GM23338 (cell line): ENCODE data around the gene RGS6. TPM values are rescaled to one million over a fixed set of nuclear protein-coding genes. Genes with fewer than 3 reads are reported as not detected.

ENCODE experiments used
- ATAC-seq: fragments of 200-7000 bp; cut with Tn5 transposase; 3 replicates; pipeline ENCODE4 v1.9.1; 2020
- DNase-seq: peaks from one replicate; pipeline ENCODE4 v3.0.0-alpha.2; 2015; ENCODE audit warnings: low spot score
- H2AFZ ChIP-seq: fragments of 200-600 bp; sonication (generic); 2 replicates; pipeline ENCODE4 v1.8.0; 2016; ENCODE audit warnings: antibody characterized with exemption, mild to moderate bottlenecking, moderate library complexity
- H3F3A ChIP-seq: fragments of 200-600 bp; sonication (generic); replicated peaks from 2 replicates; pipeline ENCODE4 v1.8.0; 2017; ENCODE audit warnings: antibody characterized with exemption, mixed run types, low read depth
- H3K27ac ChIP-seq: fragments of 200-600 bp; sonication (generic); 2 replicates; pipeline ENCODE4 v1.6.1; 2016; ENCODE audit warnings: low read depth
- H3K27me3 ChIP-seq: fragments of 200-600 bp; sonication (generic); 2 replicates; pipeline ENCODE4 v1.8.0; 2016; ENCODE audit warnings: mild to moderate bottlenecking, mixed run types, moderate library complexity; ENCODE audit not compliant: insufficient read depth
- H3K36me3 ChIP-seq: fragments of 200-600 bp; sonication (generic); 2 replicates; pipeline ENCODE4 v1.8.0; 2016; ENCODE audit warnings: mild to moderate bottlenecking; ENCODE audit not compliant: insufficient read depth
- H3K4me1 ChIP-seq: fragments of 200-600 bp; sonication (generic); 2 replicates; pipeline ENCODE4 v1.8.0; 2016; ENCODE audit warnings: mild to moderate bottlenecking, moderate library complexity; ENCODE audit not compliant: insufficient read depth
- H3K4me2 ChIP-seq: fragments of 200-600 bp; sonication (generic); 2 replicates; pipeline ENCODE4 v1.7.1; 2017; ENCODE audit warnings: mixed run types
- H3K4me3 ChIP-seq: fragments of 200-600 bp; sonication (generic); 2 replicates; pipeline ENCODE4 v1.6.1; 2016; ENCODE audit warnings: mixed run types
- H3K79me2 ChIP-seq: fragments of 200-600 bp; sonication (generic); replicated peaks from 2 replicates; pipeline ENCODE4 v1.8.0; 2017; ENCODE audit warnings: mild to moderate bottlenecking; ENCODE audit not compliant: insufficient read depth
- H3K9me2 ChIP-seq: fragments of 200-600 bp; sonication (generic); 2 replicates; pipeline ENCODE4 v1.8.0; 2017; ENCODE audit not compliant: insufficient read depth
- H4K20me1 ChIP-seq: fragments of 200-600 bp; sonication (generic); replicated peaks from 2 replicates; pipeline ENCODE4 v1.8.0; 2017; ENCODE audit warnings: mild to moderate bottlenecking; ENCODE audit not compliant: insufficient read depth
- H3K27ac Mint-ChIP-seq: 2 replicates; pipeline ENCODE4 v1.8.0; 2020; ENCODE audit warnings: inconsistent platforms, mild to moderate bottlenecking, moderate library complexity, mixed read lengths
- H3K27me3 Mint-ChIP-seq: 3 replicates; pipeline ENCODE4 v1.8.0; 2022; ENCODE audit warnings: low read depth, mild to moderate bottlenecking, moderate library complexity, mixed read lengths, inconsistent platforms; ENCODE audit not compliant: insufficient read depth, poor library complexity
- H3K36me3 Mint-ChIP-seq: 3 replicates; pipeline ENCODE4 v1.8.0; 2021; ENCODE audit warnings: low read depth, mild to moderate bottlenecking, inconsistent platforms, moderate library complexity, mixed read lengths
- H3K4me1 Mint-ChIP-seq: 3 replicates; pipeline ENCODE4 v1.8.0; 2020; ENCODE audit warnings: mild to moderate bottlenecking, inconsistent platforms, mixed read lengths
- H3K4me3 Mint-ChIP-seq: 3 replicates; pipeline ENCODE4 v1.8.0; 2021; ENCODE audit warnings: moderate library complexity, mild to moderate bottlenecking, inconsistent platforms, mixed read lengths
- H3K9me3 Mint-ChIP-seq: 3 replicates; pipeline ENCODE4 v1.8.0; 2020; ENCODE audit warnings: moderate library complexity, mild to moderate bottlenecking, inconsistent platforms, mixed read lengths
- CREB1 ChIP-seq: fragments of 250-450 bp; sonication (Bioruptor Pico); IDR thresholded peaks from 2 replicates; pipeline ENCODE4 v1.5.0; 2020; ENCODE audit warnings: low read depth, mild to moderate bottlenecking, moderate library complexity
- EZH2 ChIP-seq: fragments of 200-600 bp; sonication (generic); IDR thresholded peaks from one replicate; pipeline ENCODE4 v1.8.0; 2017; ENCODE audit warnings: antibody characterized with exemption, mild to moderate bottlenecking, low read depth; ENCODE audit not compliant: unreplicated experiment
- EZH2phosphoT487 ChIP-seq: fragments of 200-600 bp; sonication (generic); IDR thresholded peaks from one replicate; pipeline ENCODE4 v1.8.1; 2018; ENCODE audit warnings: antibody characterized with exemption; ENCODE audit not compliant: unreplicated experiment
- JUNB ChIP-seq: IDR thresholded peaks from one replicate; pipeline ENCODE4 v1.6.1; 2016; ENCODE audit warnings: antibody characterized with exemption; ENCODE audit not compliant: unreplicated experiment
- NANOG ChIP-seq: IDR thresholded peaks from 2 replicates; pipeline ENCODE4 v1.6.1; 2016; ENCODE audit warnings: antibody characterized with exemption, borderline replicate concordance
- POLR2AphosphoS5 ChIP-seq: IDR thresholded peaks from 2 replicates; pipeline ENCODE4 v1.6.1; 2016; ENCODE audit warnings: antibody characterized with exemption, low read depth
- STAT1 ChIP-seq: IDR thresholded peaks from one replicate; pipeline ENCODE4 v1.6.1; 2016; ENCODE audit warnings: antibody characterized with exemption; ENCODE audit not compliant: unreplicated experiment
- ZNF114 ChIP-seq: fragments of 250-450 bp; sonication (Bioruptor Pico); IDR thresholded peaks from 2 replicates; pipeline ENCODE4 v1.5.0; 2020; ENCODE audit warnings: mild to moderate bottlenecking, moderate library complexity
- ZNF331 ChIP-seq: fragments of 250-450 bp; sonication (Bioruptor Pico); IDR thresholded peaks from 2 replicates; pipeline ENCODE4 v1.5.0; 2020; ENCODE audit warnings: low read depth, mild to moderate bottlenecking, moderate library complexity
- polyA plus RNA-seq: library from polyadenylated mRNA; unstranded; fragments of >200 nt; fragmentation: Nextera tagmentation; extraction: Ambion mirVana; gene quantifications from 2 replicates; pipeline ENCODE4 v1.2.1, GENCODE V29; 2016
- total RNA-seq: library from RNA; depleted of rRNA; stranded (reverse); fragments of >200 nt; shearing (Covaris generic); gene quantifications from 2 replicates; pipeline ENCODE4 v1.2.3, GENCODE V29; 2014
- TF ChIP-seq, protein P1 (sequence below): IDR thresholded peaks from 2 replicates; pipeline ENCODE4 v1.6.1; 2016; ENCODE audit warnings: antibody characterized with exemption
- TF ChIP-seq, protein P2 (sequence below): IDR thresholded peaks from one replicate; pipeline ENCODE4 v1.6.1; 2018; ENCODE audit warnings: antibody characterized with exemption; ENCODE audit not compliant: unreplicated experiment
- TF ChIP-seq, protein P3 (sequence below): fragments of 250-450 bp; sonication (Bioruptor Pico); IDR thresholded peaks from 2 replicates; pipeline ENCODE4 v1.5.0; 2020; ENCODE audit warnings: mild to moderate bottlenecking, moderate library complexity
- TF ChIP-seq, protein P4 (sequence below), 2 experiments: fragments of 200-600 bp in 1 of 2; sonication (generic) in 1 of 2; conservative IDR thresholded peaks; 2 replicates each; pipeline versions ENCODE4 v1.5.1 to v1.6.1; 2016 to 2017; ENCODE audit warnings: antibody characterized with exemption in 2 of 2, low read depth in 2 of 2, mild to moderate bottlenecking in 2 of 2, moderate library complexity in 1 of 2

RGS6 gene
- total and polyA plus RNA-seq, 2 experiments from 2014 or later = 0.66 to 0.83 TPM

DNA sequence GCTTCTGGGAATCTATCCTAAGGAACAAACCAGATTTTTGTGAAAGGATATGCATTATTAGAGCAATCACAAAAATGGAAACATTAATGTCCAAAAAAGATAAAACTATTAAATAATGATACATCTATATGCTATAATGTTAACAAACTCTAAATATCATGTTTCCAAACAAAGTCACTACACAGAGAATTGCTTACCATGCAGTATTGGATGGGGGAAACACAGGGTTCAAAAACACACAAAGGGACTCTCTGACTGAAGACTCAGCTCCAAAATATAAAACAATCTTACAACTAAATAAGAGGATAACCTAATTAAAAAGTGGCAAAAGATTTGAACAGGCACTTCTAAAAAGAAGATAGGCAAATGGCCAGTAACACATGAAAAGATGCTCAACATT, 657.4 kb downstream of the RGS6 start:
- H3K36me3 ChIP-seq = no peaks in the 10 kb centered on the region
- no peak overlapping the region for H3K4me2 ChIP-seq
- ATAC-seq = no peak
- H3K27ac Mint-ChIP-seq = no peak overlapping the region
- no peaks in the 10 kb centered on the region for H3K4me1 Mint-ChIP-seq
- H3K4me1 ChIP-seq = no peaks in the 10 kb centered on the region
- no peaks in the 10 kb centered on the region for H3F3A ChIP-seq
- no peaks in the 10 kb centered on the region for H3K27me3 ChIP-seq
- no peak overlapping the region for H3K27ac ChIP-seq
- H2AFZ ChIP-seq = no peak overlapping the region
- no peak for DNase-seq
- H3K4me3 ChIP-seq = no peak overlapping the region
- H4K20me1 ChIP-seq = no peaks in the 10 kb centered on the region
- TF ChIP-seq POLR2AphosphoS5 = no peak
- TF ChIP-seq JUNB = no peak
- TF ChIP-seq ZNF114 (CRISPR knock-in tag) = no peak
- TF ChIP-seq CREB1 = no peak
- TF ChIP-seq EZH2 = no peak
- TF ChIP-seq, protein P1, sequence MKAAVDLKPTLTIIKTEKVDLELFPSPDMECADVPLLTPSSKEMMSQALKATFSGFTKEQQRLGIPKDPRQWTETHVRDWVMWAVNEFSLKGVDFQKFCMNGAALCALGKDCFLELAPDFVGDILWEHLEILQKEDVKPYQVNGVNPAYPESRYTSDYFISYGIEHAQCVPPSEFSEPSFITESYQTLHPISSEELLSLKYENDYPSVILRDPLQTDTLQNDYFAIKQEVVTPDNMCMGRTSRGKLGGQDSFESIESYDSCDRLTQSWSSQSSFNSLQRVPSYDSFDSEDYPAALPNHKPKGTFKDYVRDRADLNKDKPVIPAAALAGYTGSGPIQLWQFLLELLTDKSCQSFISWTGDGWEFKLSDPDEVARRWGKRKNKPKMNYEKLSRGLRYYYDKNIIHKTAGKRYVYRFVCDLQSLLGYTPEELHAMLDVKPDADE = no peak
- TF ChIP-seq EZH2phosphoT487 = no peak
- no peak for TF ChIP-seq NANOG
- no peak for TF ChIP-seq ZNF331 (CRISPR knock-in tag)
- TF ChIP-seq, protein P2, sequence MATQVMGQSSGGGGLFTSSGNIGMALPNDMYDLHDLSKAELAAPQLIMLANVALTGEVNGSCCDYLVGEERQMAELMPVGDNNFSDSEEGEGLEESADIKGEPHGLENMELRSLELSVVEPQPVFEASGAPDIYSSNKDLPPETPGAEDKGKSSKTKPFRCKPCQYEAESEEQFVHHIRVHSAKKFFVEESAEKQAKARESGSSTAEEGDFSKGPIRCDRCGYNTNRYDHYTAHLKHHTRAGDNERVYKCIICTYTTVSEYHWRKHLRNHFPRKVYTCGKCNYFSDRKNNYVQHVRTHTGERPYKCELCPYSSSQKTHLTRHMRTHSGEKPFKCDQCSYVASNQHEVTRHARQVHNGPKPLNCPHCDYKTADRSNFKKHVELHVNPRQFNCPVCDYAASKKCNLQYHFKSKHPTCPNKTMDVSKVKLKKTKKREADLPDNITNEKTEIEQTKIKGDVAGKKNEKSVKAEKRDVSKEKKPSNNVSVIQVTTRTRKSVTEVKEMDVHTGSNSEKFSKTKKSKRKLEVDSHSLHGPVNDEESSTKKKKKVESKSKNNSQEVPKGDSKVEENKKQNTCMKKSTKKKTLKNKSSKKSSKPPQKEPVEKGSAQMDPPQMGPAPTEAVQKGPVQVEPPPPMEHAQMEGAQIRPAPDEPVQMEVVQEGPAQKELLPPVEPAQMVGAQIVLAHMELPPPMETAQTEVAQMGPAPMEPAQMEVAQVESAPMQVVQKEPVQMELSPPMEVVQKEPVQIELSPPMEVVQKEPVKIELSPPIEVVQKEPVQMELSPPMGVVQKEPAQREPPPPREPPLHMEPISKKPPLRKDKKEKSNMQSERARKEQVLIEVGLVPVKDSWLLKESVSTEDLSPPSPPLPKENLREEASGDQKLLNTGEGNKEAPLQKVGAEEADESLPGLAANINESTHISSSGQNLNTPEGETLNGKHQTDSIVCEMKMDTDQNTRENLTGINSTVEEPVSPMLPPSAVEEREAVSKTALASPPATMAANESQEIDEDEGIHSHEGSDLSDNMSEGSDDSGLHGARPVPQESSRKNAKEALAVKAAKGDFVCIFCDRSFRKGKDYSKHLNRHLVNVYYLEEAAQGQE = no peak
- TF ChIP-seq, protein P3, sequence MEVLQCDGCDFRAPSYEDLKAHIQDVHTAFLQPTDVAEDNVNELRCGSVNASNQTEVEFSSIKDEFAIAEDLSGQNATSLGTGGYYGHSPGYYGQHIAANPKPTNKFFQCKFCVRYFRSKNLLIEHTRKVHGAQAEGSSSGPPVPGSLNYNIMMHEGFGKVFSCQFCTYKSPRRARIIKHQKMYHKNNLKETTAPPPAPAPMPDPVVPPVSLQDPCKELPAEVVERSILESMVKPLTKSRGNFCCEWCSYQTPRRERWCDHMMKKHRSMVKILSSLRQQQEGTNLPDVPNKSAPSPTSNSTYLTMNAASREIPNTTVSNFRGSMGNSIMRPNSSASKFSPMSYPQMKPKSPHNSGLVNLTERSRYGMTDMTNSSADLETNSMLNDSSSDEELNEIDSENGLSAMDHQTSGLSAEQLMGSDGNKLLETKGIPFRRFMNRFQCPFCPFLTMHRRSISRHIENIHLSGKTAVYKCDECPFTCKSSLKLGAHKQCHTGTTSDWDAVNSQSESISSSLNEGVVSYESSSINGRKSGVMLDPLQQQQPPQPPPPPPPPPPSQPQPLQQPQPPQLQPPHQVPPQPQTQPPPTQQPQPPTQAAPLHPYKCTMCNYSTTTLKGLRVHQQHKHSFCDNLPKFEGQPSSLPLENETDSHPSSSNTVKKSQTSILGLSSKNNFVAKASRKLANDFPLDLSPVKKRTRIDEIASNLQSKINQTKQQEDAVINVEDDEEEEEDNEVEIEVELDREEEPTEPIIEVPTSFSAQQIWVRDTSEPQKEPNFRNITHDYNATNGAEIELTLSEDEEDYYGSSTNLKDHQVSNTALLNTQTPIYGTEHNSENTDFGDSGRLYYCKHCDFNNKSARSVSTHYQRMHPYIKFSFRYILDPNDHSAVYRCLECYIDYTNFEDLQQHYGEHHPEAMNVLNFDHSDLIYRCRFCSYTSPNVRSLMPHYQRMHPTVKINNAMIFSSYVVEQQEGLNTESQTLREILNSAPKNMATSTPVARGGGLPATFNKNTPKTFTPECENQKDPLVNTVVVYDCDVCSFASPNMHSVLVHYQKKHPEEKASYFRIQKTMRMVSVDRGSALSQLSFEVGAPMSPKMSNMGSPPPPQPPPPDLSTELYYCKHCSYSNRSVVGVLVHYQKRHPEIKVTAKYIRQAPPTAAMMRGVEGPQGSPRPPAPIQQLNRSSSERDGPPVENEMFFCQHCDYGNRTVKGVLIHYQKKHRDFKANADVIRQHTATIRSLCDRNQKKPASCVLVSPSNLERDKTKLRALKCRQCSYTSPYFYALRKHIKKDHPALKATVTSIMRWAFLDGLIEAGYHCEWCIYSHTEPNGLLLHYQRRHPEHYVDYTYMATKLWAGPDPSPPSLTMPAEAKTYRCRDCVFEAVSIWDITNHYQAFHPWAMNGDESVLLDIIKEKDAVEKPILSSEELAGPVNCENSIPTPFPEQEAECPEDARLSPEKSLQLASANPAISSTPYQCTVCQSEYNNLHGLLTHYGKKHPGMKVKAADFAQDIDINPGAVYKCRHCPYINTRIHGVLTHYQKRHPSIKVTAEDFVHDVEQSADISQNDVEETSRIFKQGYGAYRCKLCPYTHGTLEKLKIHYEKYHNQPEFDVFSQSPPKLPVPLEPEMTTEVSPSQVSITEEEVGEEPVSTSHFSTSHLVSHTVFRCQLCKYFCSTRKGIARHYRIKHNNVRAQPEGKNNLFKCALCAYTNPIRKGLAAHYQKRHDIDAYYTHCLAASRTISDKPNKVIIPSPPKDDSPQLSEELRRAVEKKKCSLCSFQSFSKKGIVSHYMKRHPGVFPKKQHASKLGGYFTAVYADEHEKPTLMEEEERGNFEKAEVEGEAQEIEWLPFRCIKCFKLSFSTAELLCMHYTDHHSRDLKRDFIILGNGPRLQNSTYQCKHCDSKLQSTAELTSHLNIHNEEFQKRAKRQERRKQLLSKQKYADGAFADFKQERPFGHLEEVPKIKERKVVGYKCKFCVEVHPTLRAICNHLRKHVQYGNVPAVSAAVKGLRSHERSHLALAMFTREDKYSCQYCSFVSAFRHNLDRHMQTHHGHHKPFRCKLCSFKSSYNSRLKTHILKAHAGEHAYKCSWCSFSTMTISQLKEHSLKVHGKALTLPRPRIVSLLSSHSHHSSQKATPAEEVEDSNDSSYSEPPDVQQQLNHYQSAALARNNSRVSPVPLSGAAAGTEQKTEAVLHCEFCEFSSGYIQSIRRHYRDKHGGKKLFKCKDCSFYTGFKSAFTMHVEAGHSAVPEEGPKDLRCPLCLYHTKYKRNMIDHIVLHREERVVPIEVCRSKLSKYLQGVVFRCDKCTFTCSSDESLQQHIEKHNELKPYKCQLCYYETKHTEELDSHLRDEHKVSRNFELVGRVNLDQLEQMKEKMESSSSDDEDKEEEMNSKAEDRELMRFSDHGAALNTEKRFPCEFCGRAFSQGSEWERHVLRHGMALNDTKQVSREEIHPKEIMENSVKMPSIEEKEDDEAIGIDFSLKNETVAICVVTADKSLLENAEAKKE = no peak
- TF ChIP-seq STAT1 = no peak
- TF ChIP-seq, protein P4, sequence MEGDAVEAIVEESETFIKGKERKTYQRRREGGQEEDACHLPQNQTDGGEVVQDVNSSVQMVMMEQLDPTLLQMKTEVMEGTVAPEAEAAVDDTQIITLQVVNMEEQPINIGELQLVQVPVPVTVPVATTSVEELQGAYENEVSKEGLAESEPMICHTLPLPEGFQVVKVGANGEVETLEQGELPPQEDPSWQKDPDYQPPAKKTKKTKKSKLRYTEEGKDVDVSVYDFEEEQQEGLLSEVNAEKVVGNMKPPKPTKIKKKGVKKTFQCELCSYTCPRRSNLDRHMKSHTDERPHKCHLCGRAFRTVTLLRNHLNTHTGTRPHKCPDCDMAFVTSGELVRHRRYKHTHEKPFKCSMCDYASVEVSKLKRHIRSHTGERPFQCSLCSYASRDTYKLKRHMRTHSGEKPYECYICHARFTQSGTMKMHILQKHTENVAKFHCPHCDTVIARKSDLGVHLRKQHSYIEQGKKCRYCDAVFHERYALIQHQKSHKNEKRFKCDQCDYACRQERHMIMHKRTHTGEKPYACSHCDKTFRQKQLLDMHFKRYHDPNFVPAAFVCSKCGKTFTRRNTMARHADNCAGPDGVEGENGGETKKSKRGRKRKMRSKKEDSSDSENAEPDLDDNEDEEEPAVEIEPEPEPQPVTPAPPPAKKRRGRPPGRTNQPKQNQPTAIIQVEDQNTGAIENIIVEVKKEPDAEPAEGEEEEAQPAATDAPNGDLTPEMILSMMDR (conservative IDR thresholded peaks at IDR 0.05; ENCODE audit: low read depth in 2 of 2) = no peak
- no peaks in the 10 kb centered on the region for H3K36me3 Mint-ChIP-seq
- H3K9me2 ChIP-seq = peaks cover 15% of the 10 kb centered on the region
- H3K4me3 Mint-ChIP-seq = no peak overlapping the region
- H3K79me2 ChIP-seq = no peaks in the 10 kb centered on the region
- peaks cover 5% of the 10 kb centered on the region for H3K27me3 Mint-ChIP-seq
- H3K9me3 Mint-ChIP-seq = peaks cover 2% of the 10 kb centered on the region; the same call in 1 of the 3 replicates
